ENCODE results near the gene CCDC81. TPM values are rescaled to one million over a fixed set of nuclear protein-coding genes. Genes with fewer than 3 reads are reported as not detected.

CCDC81 gene
- total and polyA plus RNA-seq, 9 of the 15 experiments (the other 6 are each of a cell fraction or from before 2014, with no cell fraction given) = 0.16 to 1.0 (median 0.41) TPM

- in situ Hi-C loops (cut with MboI) (no loop called here), intact Hi-C loops (cut with micrococcal nuclease) (loop anchor here (2.0 kb wide), 1 partner anchor 58 kb away; no protein-coding TSS in a partner anchor)
- 0% methylated on average over 2 of the region's 2 CpGs for WGBS (ENCODE audit: insufficient coverage, low coverage, missing lambda C conversion rate)
- BruUV-seq (replicated peaks) = no TSS peak
- FAIRE-seq (peak; percentile 52), DNase-seq (ENCODE audit: extremely low read depth in 1 of 4, low spot score in 3 of 4) (peak in 1 of 4 experiments; percentile 13), ATAC-seq (peak; percentile 64)
- H3K9me3 ChIP-seq (replicated peaks; ENCODE audit: control insufficient read depth, insufficient read depth, low read depth, low read length) = no peaks in the 10 kb centered on the region
- TF ChIP-seq HDGF (IDR thresholded peaks at IDR 0.05) = no peak
- TF ChIP-seq, protein P1, sequence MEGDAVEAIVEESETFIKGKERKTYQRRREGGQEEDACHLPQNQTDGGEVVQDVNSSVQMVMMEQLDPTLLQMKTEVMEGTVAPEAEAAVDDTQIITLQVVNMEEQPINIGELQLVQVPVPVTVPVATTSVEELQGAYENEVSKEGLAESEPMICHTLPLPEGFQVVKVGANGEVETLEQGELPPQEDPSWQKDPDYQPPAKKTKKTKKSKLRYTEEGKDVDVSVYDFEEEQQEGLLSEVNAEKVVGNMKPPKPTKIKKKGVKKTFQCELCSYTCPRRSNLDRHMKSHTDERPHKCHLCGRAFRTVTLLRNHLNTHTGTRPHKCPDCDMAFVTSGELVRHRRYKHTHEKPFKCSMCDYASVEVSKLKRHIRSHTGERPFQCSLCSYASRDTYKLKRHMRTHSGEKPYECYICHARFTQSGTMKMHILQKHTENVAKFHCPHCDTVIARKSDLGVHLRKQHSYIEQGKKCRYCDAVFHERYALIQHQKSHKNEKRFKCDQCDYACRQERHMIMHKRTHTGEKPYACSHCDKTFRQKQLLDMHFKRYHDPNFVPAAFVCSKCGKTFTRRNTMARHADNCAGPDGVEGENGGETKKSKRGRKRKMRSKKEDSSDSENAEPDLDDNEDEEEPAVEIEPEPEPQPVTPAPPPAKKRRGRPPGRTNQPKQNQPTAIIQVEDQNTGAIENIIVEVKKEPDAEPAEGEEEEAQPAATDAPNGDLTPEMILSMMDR (IDR thresholded peaks at IDR 0.05 in 2 of 3, conservative IDR thresholded peaks at IDR 0.05 in 1 of 3; ENCODE audit: insufficient read depth in 2 of 3, low read depth in 1 of 3, low read length in 3 of 3) = peak; percentile 12 to 53 (median 14); a peak in 3 of 6 replicates
- peak; percentile 47 to 79 for TF ChIP-seq RAD21 (CRISPR knock-in tag; conservative IDR thresholded peaks at IDR 0.05 in 1 of 2, IDR thresholded peaks at IDR 0.05 in 1 of 2)
- peak; percentile 64; the same call in 1 of the 2 replicates for TF ChIP-seq REST (IDR thresholded peaks at IDR 0.05; ENCODE audit: borderline replicate concordance)
- no peak for TF ChIP-seq REST (CRISPR knock-in tag; IDR thresholded peaks at IDR 0.05; ENCODE audit: low read depth)
- H3K4me2 ChIP-seq (ENCODE audit: insufficient read depth, low read length) = no peak overlapping the region
- H3K9me1 ChIP-seq (ENCODE audit: control insufficient read depth, insufficient read depth, low read length) = no peaks in the 10 kb centered on the region
- H3K36me3 ChIP-seq (ENCODE audit: control insufficient read depth, insufficient read depth, low read length) = no peaks in the 10 kb centered on the region
- no peak overlapping the region for H2AFZ ChIP-seq (ENCODE audit: low read depth, low read length)
- CTCF ChIA-PET (ENCODE audit: low intra/inter-chr PET ratio) = interaction anchor here (1.1 kb wide), 1 partner anchor 457 kb away, joined by 3 read pairs; no protein-coding TSS in a partner anchor
- no peaks in the 10 kb centered on the region for H3K79me2 ChIP-seq (ENCODE audit: control insufficient read depth, insufficient read depth, low read length)
- H3K9ac ChIP-seq (ENCODE audit: insufficient read depth in 1 of 2, low read depth in 2 of 2, low read length in 2 of 2) = no peak overlapping the region
- no peak overlapping the region for H3K27ac ChIP-seq (ENCODE audit: extremely low read depth, low read depth, low read length)
- H4K20me1 ChIP-seq (replicated peaks; ENCODE audit: control insufficient read depth, insufficient read depth, low read length) = no peaks in the 10 kb centered on the region
- H3K27me3 ChIP-seq (ENCODE audit: control insufficient read depth in 2 of 2, insufficient read depth in 2 of 2, low read length in 2 of 2) = no peaks in the 10 kb centered on the region
- H3K4me3 ChIP-seq = no peak overlapping the region
- POLR2A ChIA-PET = interaction anchor here (0.6 to 1.5 kb wide), 4 partner anchors 10 to 94 kb away, joined by 3 to 5 read pairs (median 4); no protein-coding TSS in a partner anchor
- H3K4me1 ChIP-seq (replicated peaks in 1 of 2; ENCODE audit: control insufficient read depth in 2 of 2, insufficient read depth in 2 of 2, low read length in 2 of 2) = no peaks in the 10 kb centered on the region; a peak in 1 of 5 replicates
Observed at GRCh38 chr11:86360775-86361395, 13.8 kb upstream of the CCDC81 start.
